HG03060 (cell line): Measurements from ENCODE around the gene NUTM2B.
"Not testable (repeated sequence)": the region's sequence is repeated elsewhere in the genome, so short reads cannot be mapped to it uniquely, and the experiment has no call there.

Source experiments
- ATAC-seq: cut with Tn5 transposase; IDR thresholded peaks from one replicate; pipeline ENCODE4 v1.9.1; 2021; ENCODE audit warnings: low read depth, moderate number of reproducible peaks; ENCODE audit not compliant: unreplicated experiment

Gene NUTM2B, protein sequence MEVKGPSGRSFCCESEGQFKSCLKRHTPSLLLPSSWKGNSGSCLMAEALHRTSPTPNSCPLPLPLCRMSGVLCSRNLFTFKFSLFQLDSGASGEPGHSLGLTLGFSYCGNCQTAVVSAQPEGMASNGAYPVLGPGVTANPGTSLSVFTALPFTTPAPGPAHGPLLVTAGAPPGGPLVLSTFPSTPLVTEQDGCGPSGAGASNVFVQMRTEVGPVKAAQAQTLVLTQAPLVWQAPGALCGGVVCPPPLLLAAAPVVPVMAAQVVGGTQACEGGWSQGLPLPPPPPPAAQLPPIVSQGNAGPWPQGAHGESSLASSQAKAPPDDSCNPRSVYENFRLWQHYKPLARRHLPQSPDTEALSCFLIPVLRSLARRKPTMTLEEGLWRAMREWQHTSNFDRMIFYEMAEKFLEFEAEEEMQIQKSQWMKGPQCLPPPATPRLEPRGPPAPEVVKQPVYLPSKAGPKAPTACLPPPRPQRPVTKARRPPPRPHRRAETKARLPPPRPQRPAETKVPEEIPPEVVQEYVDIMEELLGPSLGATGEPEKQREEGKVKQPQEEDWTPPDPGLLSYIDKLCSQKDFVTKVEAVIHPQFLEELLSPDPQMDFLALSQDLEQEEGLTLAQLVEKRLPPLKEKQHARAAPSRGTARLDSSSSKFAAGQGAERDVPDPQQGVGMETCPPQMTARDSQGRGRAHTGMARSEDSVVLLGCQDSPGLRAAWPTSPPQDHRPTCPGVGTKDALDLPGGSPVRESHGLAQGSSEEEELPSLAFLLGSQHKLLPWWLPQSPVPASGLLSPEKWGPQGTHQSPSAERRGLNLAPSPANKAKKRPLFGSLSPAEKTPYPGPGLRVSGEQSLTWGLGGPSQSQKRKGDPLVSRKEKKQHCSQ

GRCh38 chr10:79702927-79703326, at the start of gene NUTM2B:
NUTM2B (plus strand) TSS chr10:79703227; CDS start chr10:79703610, 383 bp downstream.
- not testable (repeated sequence) for ATAC-seq

GRCh38 chr10:79663287-79663686, 39.7 kb upstream of the NUTM2B start:
- ATAC-seq = not testable (repeated sequence)

DNA sequence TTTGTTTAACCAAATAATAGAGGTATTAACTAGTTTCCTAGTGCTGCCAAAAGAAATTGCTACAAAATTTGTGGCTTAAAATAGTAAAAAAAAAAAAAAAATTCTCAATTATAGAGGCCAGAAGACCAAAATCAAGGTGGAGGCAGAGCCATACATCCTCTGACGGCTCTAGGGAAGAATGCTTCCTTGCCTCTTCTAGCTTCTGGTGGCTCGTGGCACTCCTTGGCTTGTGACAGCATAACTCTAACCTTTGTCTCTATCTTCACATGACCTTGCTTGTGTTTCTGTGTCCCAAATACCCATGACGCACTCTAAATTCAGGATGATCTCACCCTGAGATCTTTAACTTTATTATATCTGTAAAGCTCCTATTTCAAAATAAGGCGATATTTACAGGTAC, 38.3 kb upstream of the NUTM2B start:
- not testable (repeated sequence) for ATAC-seq

DNA sequence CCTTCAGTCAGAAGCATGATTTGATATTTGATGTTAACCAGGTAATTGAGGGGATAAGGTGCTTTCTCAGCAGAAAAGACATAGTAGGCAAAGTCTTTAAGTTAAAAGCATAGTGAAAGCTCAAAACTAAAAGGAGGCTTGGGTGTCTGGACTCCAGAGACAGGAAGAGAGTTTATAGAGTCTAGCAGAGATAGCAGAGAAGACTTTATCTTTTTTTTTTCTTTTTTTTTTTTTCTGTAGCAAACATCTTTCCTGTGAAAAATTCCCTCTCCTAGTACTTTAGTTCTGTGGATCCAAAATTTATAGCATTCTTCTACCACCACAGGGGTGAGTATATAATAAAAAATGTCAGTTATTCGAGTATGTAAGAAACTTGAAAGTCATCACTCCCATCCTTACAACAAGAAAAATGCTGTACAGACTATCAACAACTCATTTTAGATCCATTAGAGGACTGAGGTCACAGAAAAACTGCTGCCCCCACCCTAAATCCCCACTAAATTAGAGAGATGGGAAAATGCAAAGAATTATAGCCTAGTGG, 33.7 kb upstream of the NUTM2B start:
- not testable (repeated sequence) for ATAC-seq

- ATAC-seq = not testable (repeated sequence)
These were observed 28.1 kb upstream of the NUTM2B start for GRCh38 chr10:79674878-79675277.

DNA sequence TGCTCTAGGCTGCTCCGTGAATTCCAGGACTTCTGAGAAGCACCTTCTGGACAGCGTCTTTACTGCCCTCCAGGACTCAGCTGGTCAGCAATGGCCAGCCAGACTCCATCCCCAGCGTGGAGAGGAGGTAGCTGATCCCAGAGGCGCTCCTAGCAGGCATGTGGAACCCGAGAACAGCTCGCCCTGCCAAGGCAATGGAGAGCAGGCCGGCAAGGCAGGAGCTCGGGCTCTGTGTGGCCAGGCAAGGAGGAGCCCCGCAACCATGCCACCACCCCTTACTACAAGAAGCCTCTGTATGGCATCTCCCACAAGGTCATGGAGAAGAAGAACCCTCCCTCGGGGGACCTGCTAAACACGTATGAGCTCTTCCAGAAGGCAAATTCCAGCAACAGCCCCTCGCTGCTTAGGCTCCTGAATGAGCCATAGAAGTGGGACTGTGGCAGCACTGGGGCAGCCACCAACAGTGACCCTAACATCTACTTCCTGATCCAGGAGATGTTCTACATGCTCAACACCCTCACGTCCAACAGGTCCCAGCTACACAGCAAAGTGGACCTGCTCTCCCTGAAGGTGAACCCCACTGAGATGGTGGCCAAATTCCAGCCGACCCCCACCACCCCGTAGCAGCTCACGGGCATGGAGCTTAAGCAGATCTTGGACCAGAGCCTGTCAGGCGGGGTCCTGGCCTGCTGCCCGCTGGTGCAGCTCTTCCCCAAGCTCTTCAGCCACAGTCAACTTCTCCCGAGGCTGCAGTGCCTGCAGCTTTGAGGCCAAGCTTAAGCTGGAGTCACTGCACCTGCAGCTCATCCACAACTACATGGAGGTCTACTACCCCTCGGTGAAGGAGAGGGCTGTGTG, 19.8 kb upstream of the NUTM2B start:
- ATAC-seq = not testable (repeated sequence)

DNA sequence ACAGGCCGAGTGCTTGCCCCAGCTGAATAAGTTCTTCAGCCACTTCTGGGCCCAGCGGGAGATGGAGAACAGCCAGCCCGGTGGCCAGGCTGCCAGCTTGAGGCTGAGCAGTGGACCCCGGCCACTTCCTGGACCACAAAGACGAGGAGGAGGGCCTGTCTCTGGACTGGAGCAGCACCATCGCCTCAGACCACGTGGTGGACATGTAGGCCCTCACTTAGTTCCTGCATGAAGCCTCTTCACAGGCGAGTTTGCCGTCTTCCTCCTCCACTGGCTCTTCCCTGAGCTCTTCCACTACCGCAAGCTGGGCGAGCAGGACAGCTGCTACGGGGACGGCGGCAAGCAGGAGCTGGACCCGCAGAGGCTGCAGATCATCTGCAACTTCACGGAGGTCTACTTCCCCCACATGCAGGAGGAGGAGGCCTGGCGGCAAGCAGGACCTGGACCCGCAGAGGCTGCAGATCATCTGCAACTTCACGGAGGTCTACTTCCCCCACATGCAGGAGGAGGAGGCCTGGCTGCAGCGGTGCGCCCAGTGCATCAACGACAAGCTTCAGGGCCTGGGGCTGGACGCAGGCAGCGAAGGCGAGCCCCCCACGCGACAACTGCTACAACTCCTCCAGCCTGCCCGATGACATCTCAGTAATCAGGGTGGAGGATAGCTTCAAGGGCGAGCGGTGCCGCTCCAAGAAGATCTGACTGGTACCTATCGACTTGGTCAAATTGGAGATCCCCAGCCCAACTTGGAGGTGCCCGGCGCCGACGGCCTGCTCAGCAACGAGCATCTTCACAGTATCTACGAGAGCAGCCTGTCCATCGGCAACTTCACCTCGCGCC, 18.9 kb upstream of the NUTM2B start:
- not testable (repeated sequence) for ATAC-seq

- not testable (repeated sequence) for ATAC-seq
These were observed 17.9 kb upstream of the NUTM2B start for GRCh38 chr10:79685044-79685685.

DNA sequence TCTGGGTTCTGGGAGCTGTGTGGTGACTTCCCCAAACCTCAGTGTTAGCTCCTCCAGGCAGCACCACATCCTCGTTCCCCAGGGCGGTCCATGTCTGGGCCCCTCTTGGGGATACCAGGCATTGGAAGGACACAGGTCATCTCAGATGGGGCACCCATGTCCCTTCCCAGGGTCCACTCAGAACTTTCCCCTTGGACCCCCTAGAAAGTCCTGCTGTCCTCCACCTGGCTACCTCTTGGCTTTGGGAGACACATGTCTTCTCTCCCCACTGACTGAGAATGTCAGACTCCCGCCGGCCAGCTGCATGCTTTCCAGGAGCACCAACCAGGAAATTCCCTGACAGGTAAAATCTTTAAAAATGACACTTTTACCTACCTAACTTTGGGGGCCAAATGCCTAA, 16.4 kb upstream of the NUTM2B start:
- ATAC-seq = not testable (repeated sequence)

DNA sequence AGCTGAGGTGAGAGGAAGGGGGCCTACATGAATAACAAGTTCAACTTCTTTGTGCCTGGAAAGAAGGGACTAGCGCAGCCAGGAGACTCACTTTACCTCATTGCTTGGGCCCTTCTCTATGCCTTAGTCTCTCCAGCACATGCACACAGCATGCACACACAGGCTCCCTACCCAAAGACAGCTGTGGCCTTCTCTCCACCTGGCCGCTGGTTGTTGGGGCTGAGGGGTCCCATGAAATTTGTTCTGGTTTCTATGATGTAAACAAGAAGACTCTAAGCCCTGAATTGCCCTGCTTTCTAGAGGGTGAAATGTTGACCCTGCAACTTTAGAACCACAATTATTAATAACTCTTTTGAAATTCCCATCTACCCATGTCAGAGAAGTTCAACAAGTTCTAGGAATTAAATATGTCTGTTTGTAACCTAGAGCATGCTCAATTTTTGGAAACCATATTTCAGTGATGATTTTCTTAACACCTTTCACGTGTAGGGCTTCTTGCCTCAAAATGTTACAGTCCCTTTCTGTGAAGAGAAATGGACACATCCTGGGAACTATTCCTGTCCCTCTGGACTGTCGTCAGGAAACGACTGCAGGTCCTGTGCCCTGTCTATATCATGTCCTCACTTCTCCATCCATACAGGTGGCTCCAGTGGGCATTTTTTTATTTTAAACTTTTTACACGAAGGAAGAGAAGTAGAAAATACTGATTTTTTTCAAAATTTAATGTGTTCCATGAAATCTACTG, 15.4 kb upstream of the NUTM2B start:
- not testable (repeated sequence) for ATAC-seq

GRCh38 chr10:79688798-79689197, 14.2 kb upstream of the NUTM2B start:
- not testable (repeated sequence) for ATAC-seq

- not testable (repeated sequence) for ATAC-seq
These were observed 6.4 kb upstream of the NUTM2B start for GRCh38 chr10:79696596-79696995.

GRCh38 chr10:79697141-79697540, 5.9 kb upstream of the NUTM2B start:
- ATAC-seq = not testable (repeated sequence)

DNA sequence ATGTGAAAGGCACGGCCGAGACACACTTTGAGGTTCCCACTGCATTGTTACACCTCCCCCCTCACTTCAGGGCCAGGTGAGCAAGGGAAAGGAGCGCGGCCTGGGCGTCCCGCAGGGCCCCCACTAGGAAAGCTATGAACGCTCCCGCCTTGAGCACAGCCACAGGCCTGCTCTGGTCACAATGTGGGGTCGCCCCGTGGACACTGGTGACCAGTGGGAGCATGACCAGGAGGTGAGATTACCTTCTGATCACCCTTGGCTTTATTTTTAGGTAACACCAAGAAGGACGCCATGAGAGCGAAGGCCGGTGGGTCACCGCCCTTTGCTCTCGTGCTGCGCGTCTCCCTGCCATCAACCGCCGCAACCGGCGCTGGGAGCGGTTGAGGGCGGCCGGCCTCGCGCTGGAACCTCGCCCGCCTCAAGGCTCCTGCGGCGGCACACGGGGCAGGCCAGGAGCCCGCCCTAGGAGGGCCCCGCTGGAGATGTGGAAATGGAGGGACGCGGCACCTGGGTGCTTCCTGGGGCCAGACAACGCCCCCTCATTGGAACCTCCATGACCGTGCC, 2.6 kb upstream of the NUTM2B start:
- ATAC-seq = not testable (repeated sequence)

GRCh38 chr10:79707017-79707416, 4.0 kb downstream of the NUTM2B start:
- ATAC-seq = not testable (repeated sequence)

DNA sequence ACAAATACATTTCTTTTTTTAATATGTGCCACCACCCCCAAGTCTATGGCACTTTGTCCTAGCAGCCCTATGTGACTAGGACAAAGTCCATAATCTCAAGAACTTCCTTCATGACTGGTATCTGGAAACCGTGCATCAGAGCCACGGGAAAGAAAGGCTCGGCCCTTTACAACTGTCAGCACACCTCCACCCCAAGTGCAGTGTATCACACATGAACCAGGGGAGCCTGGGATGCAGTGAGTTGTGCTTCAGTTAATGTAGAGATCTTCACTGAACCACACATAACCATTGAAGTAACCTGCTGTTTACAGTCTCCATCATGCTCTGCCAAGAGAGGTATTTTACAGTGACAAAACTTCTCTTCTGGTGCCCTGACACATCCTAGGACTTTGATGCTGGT, 11.9 kb downstream of the NUTM2B start:
- not testable (repeated sequence) for ATAC-seq

DNA sequence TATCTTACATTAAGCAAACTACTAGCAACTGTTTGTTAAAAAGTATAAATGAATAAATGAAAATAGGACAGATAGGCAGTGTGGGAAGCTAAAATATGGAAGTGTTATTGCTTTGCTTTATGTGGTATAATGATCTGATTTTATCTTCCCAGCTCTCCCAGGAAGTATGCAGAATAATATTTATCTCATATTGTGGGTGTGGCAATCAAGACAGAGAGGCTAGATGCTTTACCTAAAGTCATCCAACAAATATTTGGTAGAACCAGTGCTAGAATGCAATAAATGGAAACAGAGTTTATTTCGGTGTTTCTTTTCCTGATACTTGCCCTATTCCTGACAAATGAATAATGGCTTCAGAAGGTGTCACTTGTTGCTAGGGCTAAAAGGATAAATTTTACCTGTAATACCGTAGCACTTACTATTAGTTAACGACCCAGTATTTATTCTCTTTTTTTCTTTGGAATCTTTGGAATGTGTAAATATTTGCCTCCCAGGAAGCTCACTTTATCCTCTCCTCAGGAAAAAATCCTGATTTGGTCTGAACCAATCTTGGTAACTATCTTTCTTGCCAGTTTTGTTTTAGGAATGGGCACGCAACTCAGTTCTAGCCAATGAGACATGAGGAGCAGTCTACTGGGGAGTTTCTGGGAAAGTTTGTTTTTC, 14.0 kb downstream of the NUTM2B start:
- ATAC-seq = not testable (repeated sequence)
